GM18498 (cell line): ENCODE data around the gene FOXJ1.

Experiments
- ATAC-seq: cut with Tn5 transposase; IDR thresholded peaks from one replicate; pipeline ENCODE4 v1.9.1; 2021; ENCODE audit warnings: mild to moderate bottlenecking, moderate library complexity; ENCODE audit not compliant: unreplicated experiment

FOXJ1 gene

GRCh38 chr17:76160896-76161528, 20.0 kb upstream of the FOXJ1 start:
- ATAC-seq, result no peak

- ATAC-seq, result no peak
Observed at GRCh38 chr17:76159157-76159556, 18.1 kb upstream of the FOXJ1 start.

DNA sequence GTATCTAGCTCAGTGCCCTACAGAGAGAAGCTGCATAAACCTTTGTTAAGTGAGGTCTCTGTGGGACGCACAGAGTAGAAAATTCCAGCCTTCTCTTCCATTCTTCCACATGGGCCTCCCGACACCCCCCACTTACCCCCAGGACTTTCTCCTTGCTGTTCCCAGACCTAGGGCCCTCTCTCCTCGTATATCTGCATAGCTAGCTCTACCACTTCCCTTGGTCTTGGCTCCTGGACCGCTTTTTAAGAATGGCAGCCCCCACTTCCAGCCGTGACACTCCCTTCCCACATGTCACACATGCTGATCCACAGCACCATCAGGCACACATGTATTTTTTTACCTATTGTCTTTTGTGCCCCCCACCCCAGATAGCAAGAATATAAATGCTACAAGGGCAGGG, 16.7 kb upstream of the FOXJ1 start:
- no peak for ATAC-seq

GRCh38 chr17:76156662-76156991, 15.6 kb upstream of the FOXJ1 start:
- no peak for ATAC-seq

DNA sequence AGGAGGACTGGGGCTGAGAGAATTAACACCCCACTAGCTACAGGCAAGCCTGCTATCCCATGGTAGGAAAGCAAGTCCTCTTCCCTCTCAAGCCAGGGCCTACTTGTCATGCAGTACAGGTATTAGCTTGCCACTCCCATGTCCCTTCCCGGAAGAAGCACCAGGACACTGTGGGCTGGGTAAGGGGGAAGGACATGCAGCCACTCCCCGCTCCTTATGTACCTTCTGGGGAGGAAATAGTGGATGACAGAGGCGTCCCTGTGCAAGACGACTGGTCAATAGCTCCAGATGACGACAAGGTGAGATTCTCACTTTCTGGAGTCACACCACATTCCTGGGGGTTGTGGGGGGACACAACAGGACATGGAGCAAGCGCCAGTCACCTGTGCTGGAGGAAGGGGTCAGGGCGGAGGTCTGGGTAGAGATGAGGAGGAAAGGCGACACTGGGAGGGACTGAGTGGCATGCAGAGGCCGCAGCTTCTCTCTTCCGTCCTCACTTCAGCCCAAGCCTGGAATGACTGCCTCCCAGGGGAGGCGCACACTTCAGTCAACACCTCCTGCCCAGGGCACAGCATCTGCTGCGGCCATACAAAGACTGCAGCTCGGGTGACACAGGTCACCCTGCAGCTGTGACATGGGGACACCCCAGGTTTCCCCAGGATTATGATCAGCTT, 15.1 kb upstream of the FOXJ1 start:
- no peak for ATAC-seq

GRCh38 chr17:76154936-76155845, 14.1 kb upstream of the FOXJ1 start:
- ATAC-seq, result no peak

- ATAC-seq, result no peak
Observed at GRCh38 chr17:76154292-76154691, 13.2 kb upstream of the FOXJ1 start.

DNA sequence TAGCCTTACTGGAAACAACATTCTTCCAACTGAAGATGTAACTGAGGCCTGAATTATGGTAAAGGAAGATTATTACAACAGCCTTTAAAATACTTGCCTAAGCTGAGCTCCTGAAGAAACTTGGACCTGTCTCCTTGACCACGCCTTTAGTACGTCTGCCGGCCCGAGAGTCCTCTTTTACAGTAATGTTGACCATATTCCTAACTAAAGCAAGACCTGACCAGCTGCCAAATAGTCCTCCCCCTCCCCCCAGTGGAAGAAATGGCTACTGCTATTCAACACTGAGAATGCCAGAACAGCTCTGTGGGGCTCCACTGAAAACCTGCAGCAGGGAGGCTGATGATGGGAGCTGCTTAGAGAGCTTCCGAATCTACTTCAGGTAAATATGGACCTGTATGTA, 12.6 kb upstream of the FOXJ1 start:
- no peak for ATAC-seq

- ATAC-seq, result no peak
Observed at GRCh38 chr17:76153202-76153601, 12.2 kb upstream of the FOXJ1 start.

DNA sequence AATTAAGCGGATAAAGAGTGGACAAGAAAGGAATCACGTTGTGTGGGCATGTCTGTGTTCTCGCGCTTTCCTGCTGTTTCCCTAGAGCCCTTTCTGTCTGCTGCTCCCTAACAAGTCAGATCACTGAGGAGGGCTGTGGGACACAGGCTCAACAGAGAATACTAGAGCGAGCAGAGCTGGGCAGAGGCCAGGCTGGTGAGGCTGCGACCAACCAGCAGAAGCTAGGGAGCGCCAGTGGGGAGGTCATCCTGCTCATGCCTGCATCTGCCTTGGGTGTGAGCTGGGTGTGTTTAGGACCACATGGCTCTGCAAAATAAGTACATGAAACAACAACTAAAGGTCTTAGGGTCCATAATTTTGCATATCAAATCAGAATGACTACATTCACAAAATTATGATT, 11.5 kb upstream of the FOXJ1 start:
- ATAC-seq, result no peak

GRCh38 chr17:76151896-76152454, 10.9 kb upstream of the FOXJ1 start:
- ATAC-seq, result no peak

- ATAC-seq, result no peak
Observed at GRCh38 chr17:76150712-76151622, 9.9 kb upstream of the FOXJ1 start.

DNA sequence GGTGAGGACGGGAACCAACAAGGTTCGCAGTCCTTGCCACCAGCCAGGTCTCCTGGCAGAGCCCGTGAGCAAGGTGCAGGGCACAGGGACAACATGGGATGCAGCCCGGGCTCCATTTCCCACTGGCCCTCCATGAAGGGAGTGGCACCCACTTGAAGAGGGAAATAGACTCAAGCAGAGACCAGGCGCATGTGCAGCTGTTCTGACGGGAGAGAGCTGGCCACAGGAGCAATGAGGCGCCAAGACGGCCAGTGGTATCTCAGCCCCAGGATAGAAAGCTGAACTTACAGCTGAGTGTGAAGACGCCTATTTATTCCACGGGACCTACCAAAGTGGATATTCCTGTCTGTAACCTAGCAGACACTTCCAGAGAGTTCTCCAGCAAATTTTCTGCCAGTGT, 8.2 kb upstream of the FOXJ1 start:
- no peak for ATAC-seq

GRCh38 chr17:76148015-76148326, 6.9 kb upstream of the FOXJ1 start:
- no peak for ATAC-seq

DNA sequence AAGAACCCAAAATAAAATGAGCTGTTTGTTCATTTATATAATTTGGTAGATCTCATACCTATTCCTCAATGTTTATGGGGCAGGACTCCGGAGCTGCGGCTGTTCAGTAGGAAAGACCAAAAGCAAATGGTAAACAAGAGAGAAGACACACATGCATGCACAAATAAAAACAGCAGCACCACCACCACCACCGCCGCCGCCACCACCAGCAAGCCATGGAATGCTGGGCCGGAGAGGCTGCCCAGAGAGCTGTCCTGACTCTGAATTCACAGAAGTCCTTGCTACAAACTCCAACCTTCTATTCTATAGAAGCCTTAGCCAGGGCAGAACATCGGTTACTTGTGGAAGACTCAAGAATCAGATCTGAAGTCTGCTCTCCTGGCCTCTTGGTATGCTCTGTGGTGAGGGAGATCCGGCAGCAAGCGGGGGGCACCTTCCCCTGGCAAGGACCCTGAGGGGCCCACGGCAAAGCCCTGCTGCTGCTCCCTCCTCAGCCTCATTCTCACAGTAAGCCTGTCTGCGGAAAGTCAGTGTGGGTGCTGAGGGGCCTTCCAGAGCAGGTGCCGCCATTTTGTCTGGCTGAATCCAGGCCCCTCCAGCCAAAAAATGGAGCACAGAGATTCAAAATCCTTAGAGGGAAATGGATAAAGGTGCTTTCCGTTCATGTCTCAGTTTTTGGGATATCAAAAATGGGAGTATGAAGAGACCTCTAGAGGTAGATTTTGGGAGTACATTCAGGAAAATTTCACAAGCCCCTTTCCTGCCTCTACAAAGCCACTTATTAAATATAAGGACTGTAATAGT, 6.4 kb upstream of the FOXJ1 start:
- no peak for ATAC-seq

DNA sequence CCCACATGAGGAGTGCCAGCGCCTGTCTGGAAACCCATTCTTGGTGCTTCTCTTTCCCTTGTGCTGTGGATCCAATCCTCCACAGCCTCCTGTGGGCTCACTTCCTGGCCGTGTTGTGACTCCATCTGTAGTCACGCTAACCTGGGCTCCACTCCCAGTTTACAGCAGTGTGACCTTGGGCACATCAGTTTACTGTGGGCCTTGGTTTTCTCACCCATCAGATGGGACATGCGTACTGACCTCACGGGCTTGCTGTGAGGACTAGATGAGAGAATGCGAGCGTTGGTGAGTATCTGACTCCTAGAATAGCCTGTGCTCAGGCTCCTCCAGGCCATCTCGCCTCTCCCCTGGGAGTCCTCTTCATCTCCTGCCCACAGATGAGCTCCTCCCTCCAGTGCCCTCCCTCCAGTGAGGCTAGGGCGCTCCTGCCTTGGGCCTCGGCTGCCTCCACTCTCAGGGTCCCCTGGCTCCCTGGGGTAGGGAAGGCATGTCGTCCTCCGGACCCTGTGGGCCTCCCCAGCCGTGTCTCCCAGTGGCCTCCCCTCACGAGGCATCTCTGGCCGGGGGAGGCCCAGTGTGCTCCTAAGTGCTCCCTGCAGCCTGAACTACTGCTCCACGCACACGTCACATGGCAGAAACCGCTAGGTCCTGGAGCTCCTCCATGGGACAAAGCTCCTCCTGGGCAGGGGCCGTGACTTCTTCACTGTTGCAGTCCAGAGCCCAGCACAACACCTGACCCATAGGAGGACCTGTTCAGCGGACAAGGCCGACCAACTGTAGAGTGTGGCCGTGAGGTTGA, 5.2 kb upstream of the FOXJ1 start:
- no peak for ATAC-seq

- ATAC-seq, result no peak
Observed at GRCh38 chr17:76145231-76146052, 4.4 kb upstream of the FOXJ1 start.

DNA sequence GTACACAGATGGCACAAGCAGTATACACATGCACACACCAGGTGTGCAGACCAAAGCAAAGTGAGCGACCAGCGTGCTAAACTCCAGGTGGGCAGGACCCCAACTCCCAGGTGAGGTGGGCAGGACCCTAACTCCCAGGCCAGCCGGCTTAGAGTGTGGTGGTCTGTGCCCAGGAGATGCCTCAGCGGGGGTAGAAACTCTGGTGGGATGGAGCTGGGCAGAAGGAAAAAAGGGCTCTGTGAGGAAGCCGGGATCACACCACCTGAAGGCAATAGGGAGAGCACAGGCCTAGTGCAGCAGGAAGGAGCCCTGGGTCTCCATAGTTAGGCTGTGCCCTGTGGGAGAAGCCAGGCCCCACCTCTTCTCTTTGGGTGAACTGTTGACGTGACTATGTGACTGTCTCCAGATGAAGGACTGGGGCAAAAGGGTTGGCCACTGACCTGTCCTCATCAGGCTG, 1.6 kb upstream of the FOXJ1 start:
- ATAC-seq, result no peak
